ENCODE data around the gene NDUFS1. TPM values are rescaled to one million over a fixed set of nuclear protein-coding genes. Genes with fewer than 3 reads are reported as not detected.

NDUFS1 gene
- total and polyA plus RNA-seq, 12 donors: 15.1 to 241 (median 175) TPM

- TF ChIP-seq POLR2A (IDR thresholded peaks at IDR 0.05) (no peak), CTCF (IDR thresholded peaks at IDR 0.05) (no peak)
- intact Hi-C loops (cut with DNase I): no loop called here
- DNase-seq: no peak
These were observed 45.5 kb upstream of the NDUFS1 start for GRCh38 chr2:206204710-206205109.

GRCh38 chr2:206203331-206203730 lies 44.1 kb upstream of the NDUFS1 start:
- 95 to 96% (median 96%) methylated on average over 16 to 17 of the region's 17 CpGs for WGBS, 4 donors
- TF ChIP-seq CTCF (IDR thresholded peaks at IDR 0.05) (no peak), POLR2A (IDR thresholded peaks at IDR 0.05) (no peak)
- Histone ChIP-seq H3K27me3 (no peaks in the 10 kb centered on the region), H3K27ac (no peak overlapping the region), H3K4me3 (no peak overlapping the region), H3K36me3 (replicated peaks in 1 of 2) (no peaks in the 10 kb centered on the region), H3K4me1 (replicated peaks in 1 of 2) (peaks cover 15 to 18% of the 10 kb centered on the region in 2 donors), H3K9me3 (replicated peaks in 1 of 3) (no peaks in the 10 kb centered on the region)
- no peak for DNase-seq
- intact Hi-C loops (cut with DNase I): no loop called here

More at GRCh38 chr2:206204710-206205109, 45.5 kb upstream of the NDUFS1 start:
- Histone ChIP-seq H3K4me1 (replicated peaks in 1 of 2) (peaks cover 15 to 21% of the 10 kb centered on the region in 2 donors), H3K36me3 (replicated peaks in 1 of 2) (no peaks in the 10 kb centered on the region), H3K9me3 (replicated peaks in 1 of 3) (no peaks in the 10 kb centered on the region), H3K27me3 (no peaks in the 10 kb centered on the region), H3K4me3 (no peak overlapping the region), H3K27ac (no peak overlapping the region)
- 58 to 73% (median 61%) methylated on average over 3 of the region's 3 CpGs for WGBS, 4 donors

GRCh38 chr2:206202446-206202845 lies 43.2 kb upstream of the NDUFS1 start:
- no peaks in the 10 kb centered on the region for H3K27me3 ChIP-seq
- no peaks in the 10 kb centered on the region for H3K36me3 ChIP-seq (replicated peaks in 1 of 2)
- DNase-seq: peak in 1 of 7 donors; percentile 9
- peak overlapping the region in 1 of 5 donors; percentile 86 for H3K27ac ChIP-seq
- no peak overlapping the region for H3K4me3 ChIP-seq
- TF ChIP-seq POLR2A (IDR thresholded peaks at IDR 0.05): no peak
- no peak for TF ChIP-seq CTCF (IDR thresholded peaks at IDR 0.05)
- H3K4me1 ChIP-seq (replicated peaks in 1 of 2): peaks cover 15 to 18% of the 10 kb centered on the region in 2 donors
- intact Hi-C loops (cut with DNase I): no loop called here
- no peaks in the 10 kb centered on the region for H3K9me3 ChIP-seq (replicated peaks in 1 of 3)
- WGBS, 4 donors: 83 to 94% (median 89%) methylated on average over 7 to 16 of the region's 16 CpGs

- no peaks in the 10 kb centered on the region for H3K9me3 ChIP-seq (replicated peaks in 1 of 3)
- peaks cover 15 to 18% of the 10 kb centered on the region in 2 donors for H3K4me1 ChIP-seq (replicated peaks in 1 of 2)
- intact Hi-C loops (cut with DNase I): no loop called here
- TF ChIP-seq POLR2A (IDR thresholded peaks at IDR 0.05) (no peak), CTCF (IDR thresholded peaks at IDR 0.05) (no peak)
- WGBS, 4 donors: 49 to 61% (median 53%) methylated on average over 5 of the region's 5 CpGs
- H3K27ac ChIP-seq: peak overlapping the region in 4 of 5 donors; percentile 1 to 86 (median 42)
- no peak overlapping the region for H3K4me3 ChIP-seq
- H3K27me3 ChIP-seq: no peaks in the 10 kb centered on the region
- no peaks in the 10 kb centered on the region for H3K36me3 ChIP-seq (replicated peaks in 1 of 2)
- DNase-seq: peak in 3 of 7 donors; percentile 23 to 44 (median 31)
These were observed 42.0 kb upstream of the NDUFS1 start for GRCh38 chr2:206201075-206201848.
